CD4-positive, alpha-beta T cell treated with Interleukin-4 for 4 hours (primary cell): ENCODE measurements around the gene CNNM4.
A peak's percentile ranks its signal among the peaks of the same experiment; 100 is the strongest.

ENCODE experiments used
- DNase-seq: peaks from one replicate; pipeline ENCODE4 v3.0.0-alpha.2; 2020

The CNNM4 gene

GRCh38 chr2:96815326-96816126 is 54.8 kb downstream of the CNNM4 start:
- DNase-seq, result peak; percentile 43

GRCh38 chr2:96816127-96816835 is 55.6 kb downstream of the CNNM4 start, which contains the start of gene CNNM3:
TSS of gene CNNM3 (plus strand) at chr2:96816268. CDS start at chr2:96816278, 10 bp downstream.
- peak; percentile 95 for DNase-seq

GRCh38 chr2:96816836-96817702 is 56.4 kb downstream of the CNNM4 start:
- DNase-seq, result no peak

GRCh38 chr2:96817882-96818281 is 57.2 kb downstream of the CNNM4 start:
- no peak for DNase-seq

- DNase-seq, result no peak
These were observed 58.6 kb downstream of the CNNM4 start for GRCh38 chr2:96819128-96819875.

GRCh38 chr2:96819876-96820511 is 59.3 kb downstream of the CNNM4 start:
- DNase-seq, result no peak

- no peak for DNase-seq
These were observed 60.5 kb downstream of the CNNM4 start for GRCh38 chr2:96821113-96821675.

- no peak for DNase-seq
These were observed 62.1 kb downstream of the CNNM4 start for GRCh38 chr2:96822786-96823185.

- DNase-seq, result no peak
These were observed 62.5 kb downstream of the CNNM4 start for GRCh38 chr2:96823198-96823597.

- no peak for DNase-seq
These were observed 63.6 kb downstream of the CNNM4 start for GRCh38 chr2:96824079-96824870.

- no peak for DNase-seq
These were observed 64.4 kb downstream of the CNNM4 start for GRCh38 chr2:96825057-96825456.

- DNase-seq, result no peak
These were observed 66.0 kb downstream of the CNNM4 start for GRCh38 chr2:96826546-96827278.

GRCh38 chr2:96828436-96828835 is 67.7 kb downstream of the CNNM4 start:
- DNase-seq, result no peak

- DNase-seq, result no peak
These were observed 68.2 kb downstream of the CNNM4 start for GRCh38 chr2:96828874-96829273.

GRCh38 chr2:96830044-96830562 is 69.4 kb downstream of the CNNM4 start:
- no peak for DNase-seq

- no peak for DNase-seq
These were observed 71.0 kb downstream of the CNNM4 start for GRCh38 chr2:96831679-96832078.

- DNase-seq, result no peak
These were observed 71.7 kb downstream of the CNNM4 start for GRCh38 chr2:96832408-96832753.

- no peak for DNase-seq
These were observed 72.2 kb downstream of the CNNM4 start for GRCh38 chr2:96832754-96833507.

GRCh38 chr2:96835830-96836229 is 75.1 kb downstream of the CNNM4 start:
- no peak for DNase-seq
